BJ (cell line): ENCODE data around the gene GNAS-AS1. TPM values are rescaled to one million over a fixed set of nuclear protein-coding genes. Genes with fewer than 3 reads are reported as not detected.

ENCODE experiments used
- CTCF ChIA-PET: fragments of 350-600 bp; formaldehyde crosslinking; extraction: SDS; loops from one replicate; lab custom pipeline; 2021; ENCODE audit warnings: antibody characterized with exemption, inconsistent platforms; lab: Yijun Ruan, JAX
- POLR2A ChIA-PET: fragments of 300-600 bp; sonication (Branson Sonifier 250); formaldehyde crosslinking; extraction: SDS; loops from one replicate; lab custom pipeline; 2021; ENCODE audit warnings: antibody characterized with exemption; lab: Charles Lee
- DNase-seq: peaks from one replicate; pipeline ENCODE4 v3.0.0-alpha.2; 2011; ENCODE audit warnings: low read depth
- H3K27me3 ChIP-seq: 2 replicates; pipeline ENCODE4 v1.6.0; 2011; ENCODE audit warnings: low read length; ENCODE audit not compliant: control insufficient read depth, insufficient read depth
- H3K36me3 ChIP-seq: 2 replicates; pipeline ENCODE4 v1.5.1; 2011; ENCODE audit warnings: low read length; ENCODE audit not compliant: control insufficient read depth, insufficient read depth
- H3K4me3 ChIP-seq: 2 replicates; pipeline ENCODE4 v1.5.1; 2011; ENCODE audit warnings: low read depth, mild to moderate bottlenecking, control low read depth, low read length
- polyA plus RNA-seq: library from polyadenylated mRNA; depleted of rRNA; stranded (reverse); fragments of >200 nt; gene quantifications from 2 replicates; pipeline ENCODE4 v1.2.3, GENCODE V29; 2011
- TF ChIP-seq, protein P1 (sequence below): IDR thresholded peaks from 2 replicates; pipeline ENCODE4 v1.5.1; 2011; ENCODE audit warnings: low read depth, mild to moderate bottlenecking, control low read depth, inconsistent platforms, low read length, moderate library complexity; ENCODE audit not compliant: insufficient read depth

The GNAS-AS1 gene
- polyA plus RNA-seq, 1 experiment, result 0.45 TPM

DNA sequence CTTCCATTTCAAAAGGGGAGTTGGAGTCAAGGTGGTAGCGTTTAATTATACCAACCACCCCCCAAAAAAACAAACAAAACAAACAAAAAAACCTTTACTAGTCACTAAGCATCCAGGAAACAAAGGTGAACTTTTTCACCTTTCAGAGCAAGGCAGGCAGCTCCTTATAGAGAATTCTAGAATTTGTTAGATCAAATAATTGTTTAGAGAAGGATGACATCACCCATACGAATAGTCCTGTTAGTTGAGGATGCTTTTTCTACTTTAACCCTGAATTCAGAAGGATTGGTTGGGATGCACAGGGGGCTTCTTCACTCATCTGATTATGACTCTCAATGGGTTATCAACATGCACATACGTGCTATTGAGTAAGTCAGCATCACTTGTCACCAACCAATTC lies 46.1 kb upstream of the GNAS-AS1 start:
- no peak overlapping the region for H3K4me3 ChIP-seq
- CTCF ChIA-PET, result no interaction called here
- no peak for DNase-seq
- no peaks in the 10 kb centered on the region for H3K36me3 ChIP-seq
- TF ChIP-seq, protein P1, sequence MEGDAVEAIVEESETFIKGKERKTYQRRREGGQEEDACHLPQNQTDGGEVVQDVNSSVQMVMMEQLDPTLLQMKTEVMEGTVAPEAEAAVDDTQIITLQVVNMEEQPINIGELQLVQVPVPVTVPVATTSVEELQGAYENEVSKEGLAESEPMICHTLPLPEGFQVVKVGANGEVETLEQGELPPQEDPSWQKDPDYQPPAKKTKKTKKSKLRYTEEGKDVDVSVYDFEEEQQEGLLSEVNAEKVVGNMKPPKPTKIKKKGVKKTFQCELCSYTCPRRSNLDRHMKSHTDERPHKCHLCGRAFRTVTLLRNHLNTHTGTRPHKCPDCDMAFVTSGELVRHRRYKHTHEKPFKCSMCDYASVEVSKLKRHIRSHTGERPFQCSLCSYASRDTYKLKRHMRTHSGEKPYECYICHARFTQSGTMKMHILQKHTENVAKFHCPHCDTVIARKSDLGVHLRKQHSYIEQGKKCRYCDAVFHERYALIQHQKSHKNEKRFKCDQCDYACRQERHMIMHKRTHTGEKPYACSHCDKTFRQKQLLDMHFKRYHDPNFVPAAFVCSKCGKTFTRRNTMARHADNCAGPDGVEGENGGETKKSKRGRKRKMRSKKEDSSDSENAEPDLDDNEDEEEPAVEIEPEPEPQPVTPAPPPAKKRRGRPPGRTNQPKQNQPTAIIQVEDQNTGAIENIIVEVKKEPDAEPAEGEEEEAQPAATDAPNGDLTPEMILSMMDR, result no peak
- POLR2A ChIA-PET, result no interaction called here
- no peaks in the 10 kb centered on the region for H3K27me3 ChIP-seq

DNA sequence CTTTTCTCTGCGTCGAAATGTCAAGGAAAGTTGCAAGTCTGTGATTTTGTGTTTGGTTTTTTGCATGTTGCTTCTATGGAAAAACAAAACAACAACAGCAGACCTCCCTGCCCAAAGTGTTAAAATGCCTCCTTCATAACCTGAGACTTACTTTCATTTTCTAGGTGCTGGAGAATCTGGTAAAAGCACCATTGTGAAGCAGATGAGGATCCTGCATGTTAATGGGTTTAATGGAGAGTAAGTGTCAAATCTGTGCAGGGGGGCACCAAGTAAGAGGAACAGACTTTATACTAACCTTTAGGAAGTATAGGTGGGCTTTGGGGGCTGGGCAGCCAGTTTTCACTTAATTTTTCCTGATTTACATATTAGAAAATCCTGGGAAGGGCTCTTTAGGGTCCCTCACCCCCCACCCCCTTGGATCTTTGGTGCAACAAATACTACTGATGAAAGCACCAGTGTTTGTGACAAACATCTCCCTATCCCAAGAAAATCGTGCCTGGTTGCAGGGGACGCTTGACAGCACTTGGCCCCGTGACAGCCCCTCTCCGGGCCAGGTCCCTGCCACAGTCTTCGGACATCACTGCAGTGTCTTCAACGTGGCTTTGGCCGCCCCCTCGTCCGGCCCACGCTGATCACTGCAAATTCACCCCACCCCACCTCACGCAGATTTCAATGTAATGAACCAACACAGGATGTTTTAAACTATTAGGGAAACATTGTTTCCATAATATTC lies 44.9 kb upstream of the GNAS-AS1 start:
- POLR2A ChIA-PET, result no interaction called here
- Histone ChIP-seq H3K27me3 (no peaks in the 10 kb centered on the region), H3K36me3 (no peaks in the 10 kb centered on the region), H3K4me3 (peak overlapping the region; percentile 1)
- CTCF ChIA-PET, result no interaction called here
- DNase-seq, result no peak
- TF ChIP-seq, protein P1, result no peak

DNA sequence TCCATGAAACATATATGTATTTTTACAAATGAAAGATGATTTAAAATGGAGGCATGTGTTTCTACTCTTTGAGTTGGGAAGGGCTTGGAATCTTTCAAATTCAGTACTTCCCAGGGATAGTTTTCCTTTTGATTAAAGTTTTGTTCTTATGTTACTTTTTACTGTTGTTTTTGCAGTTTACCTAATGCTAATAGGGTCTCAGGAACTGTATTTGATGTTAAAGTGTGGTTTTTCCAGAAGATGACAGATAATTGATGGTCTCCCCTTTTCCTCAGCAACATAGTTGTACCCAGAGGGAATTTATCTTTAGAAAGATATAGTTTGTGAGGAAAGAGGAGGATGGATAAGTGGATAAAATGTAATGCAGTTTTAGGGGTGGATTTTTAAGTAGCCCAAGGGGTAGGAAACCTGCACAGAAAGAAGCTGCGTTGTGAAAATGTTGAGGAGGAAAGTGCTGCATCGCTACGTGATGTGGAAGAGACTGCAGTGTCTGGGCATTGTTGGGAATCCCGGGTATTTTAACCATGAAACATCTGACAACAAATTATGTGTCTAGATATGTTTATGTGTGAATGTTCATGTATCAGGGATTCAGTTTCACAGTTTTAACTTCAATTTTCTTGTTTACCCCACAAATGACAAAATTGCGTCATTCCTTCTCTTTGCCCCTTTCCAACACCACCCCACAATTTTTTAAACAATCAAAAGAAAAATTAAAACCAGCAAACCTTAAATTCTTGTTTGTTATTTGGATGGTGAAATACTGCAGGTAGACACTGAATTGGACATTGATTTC lies 44.1 kb upstream of the GNAS-AS1 start:
- CTCF ChIA-PET, result no interaction called here

DNA sequence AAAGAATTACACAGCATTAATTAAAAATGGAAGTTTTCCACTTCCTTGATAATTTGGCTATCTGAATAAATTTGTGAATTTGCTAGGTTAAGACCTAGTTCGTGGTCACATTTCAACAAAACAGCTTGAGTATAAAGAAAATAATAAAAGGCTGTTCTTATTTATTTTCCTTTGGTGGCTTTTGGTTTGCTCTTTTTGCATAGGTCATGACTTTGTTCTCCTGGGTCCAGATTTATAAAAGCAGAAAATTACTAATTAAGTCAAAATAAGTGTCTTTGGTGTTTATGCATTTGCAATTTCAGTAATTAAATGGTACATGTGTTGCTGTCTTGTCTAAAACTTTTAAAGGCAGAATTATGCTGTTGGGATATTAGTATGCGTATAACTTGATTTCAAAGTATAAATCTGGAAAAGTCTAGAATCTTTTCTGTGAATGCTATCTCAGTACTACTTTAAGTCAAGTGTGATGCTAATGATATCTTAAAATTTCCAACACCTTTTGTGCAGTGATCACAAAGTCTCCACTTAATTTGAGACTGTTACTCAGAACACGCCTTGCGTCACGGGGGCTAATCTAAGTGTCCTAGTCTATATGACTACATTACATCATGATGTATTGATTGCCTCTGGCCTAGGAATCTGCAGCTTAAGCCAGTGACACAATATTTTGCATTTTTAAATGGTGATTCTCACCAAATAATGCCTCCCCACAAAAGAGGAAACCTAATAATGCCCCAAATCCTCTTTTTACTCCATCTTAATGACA lies 42.8 kb upstream of the GNAS-AS1 start:
- ChIA-PET POLR2A (interaction anchor here (0.6 kb wide), 1 partner anchor 87 kb away, joined by 3 read pairs; no protein-coding TSS in a partner anchor), CTCF (no interaction called here)
- DNase-seq, result no peak

More for the DNA sequence above, 44.1 kb upstream of the GNAS-AS1 start:
- Histone ChIP-seq H3K27me3 (no peaks in the 10 kb centered on the region), H3K36me3 (no peaks in the 10 kb centered on the region), H3K4me3 (peak overlapping the region; percentile 1)
- POLR2A ChIA-PET, result no interaction called here
- TF ChIP-seq, protein P1, result no peak
- no peak for DNase-seq

More for the DNA sequence above, 42.8 kb upstream of the GNAS-AS1 start:
- TF ChIP-seq, protein P1, result no peak
- Histone ChIP-seq H3K36me3 (no peaks in the 10 kb centered on the region), H3K27me3 (no peaks in the 10 kb centered on the region), H3K4me3 (peak overlapping the region; percentile 88)
